Colon (tissue), 2 donors: ENCODE measurements around the gene KANSL3.
"Not testable (repeated sequence)": the region's sequence is repeated elsewhere in the genome, so short reads cannot be mapped to it uniquely, and the experiment has no call there.

ENCODE experiments used
- FAIRE-seq: peaks from 2 replicates; lab custom pipeline; 2012; peaks lifted over from hg19 to GRCh38; lab: Jason Lieb, UNC
- donor health status: control.
- donor health status: control.

KANSL3 gene

DNA sequence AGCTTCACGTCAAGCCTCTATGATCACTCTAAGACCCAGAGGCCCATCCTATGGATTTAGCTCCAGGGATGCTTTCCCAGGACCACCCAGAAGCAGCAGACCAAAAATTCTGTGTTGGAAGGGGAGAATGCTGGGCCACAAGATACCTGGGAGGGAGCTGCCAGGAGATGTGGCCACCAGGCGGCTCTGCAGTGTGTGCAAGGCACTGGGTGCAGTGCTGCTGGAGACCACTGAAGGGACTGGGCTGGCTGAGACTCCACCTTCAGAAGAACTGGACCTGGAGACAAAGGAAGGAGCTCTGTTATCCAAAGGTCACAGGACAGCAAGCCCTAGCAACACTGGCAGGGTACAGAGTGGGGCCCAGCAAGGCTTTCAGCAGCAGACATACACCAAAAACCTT lies 34.0 kb downstream of the KANSL3 start:
- no peak for FAIRE-seq

DNA sequence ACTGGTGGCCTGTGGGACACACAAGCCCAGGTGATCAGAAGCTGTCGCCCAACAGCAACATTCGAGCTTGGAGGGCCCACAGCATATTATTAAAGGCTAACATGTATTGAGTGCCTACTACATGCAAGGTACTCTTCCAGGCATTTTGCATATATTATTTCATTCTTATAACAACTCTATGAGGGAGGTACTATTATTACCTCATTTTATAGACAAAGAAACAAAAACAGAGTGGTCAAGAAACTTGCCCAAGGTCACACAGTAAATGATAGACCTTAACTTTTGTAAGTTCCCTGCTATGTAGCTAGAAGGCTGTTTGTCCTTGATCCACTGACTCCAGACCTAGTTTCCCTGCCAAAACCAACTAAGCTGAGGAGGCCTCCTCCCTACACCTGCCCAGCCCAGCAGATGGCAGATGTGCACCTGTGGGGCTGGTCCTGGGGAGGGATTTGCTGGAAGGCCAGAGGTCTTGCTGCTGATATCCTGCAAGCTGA lies 35.7 kb downstream of the KANSL3 start:
- no peak for FAIRE-seq

DNA sequence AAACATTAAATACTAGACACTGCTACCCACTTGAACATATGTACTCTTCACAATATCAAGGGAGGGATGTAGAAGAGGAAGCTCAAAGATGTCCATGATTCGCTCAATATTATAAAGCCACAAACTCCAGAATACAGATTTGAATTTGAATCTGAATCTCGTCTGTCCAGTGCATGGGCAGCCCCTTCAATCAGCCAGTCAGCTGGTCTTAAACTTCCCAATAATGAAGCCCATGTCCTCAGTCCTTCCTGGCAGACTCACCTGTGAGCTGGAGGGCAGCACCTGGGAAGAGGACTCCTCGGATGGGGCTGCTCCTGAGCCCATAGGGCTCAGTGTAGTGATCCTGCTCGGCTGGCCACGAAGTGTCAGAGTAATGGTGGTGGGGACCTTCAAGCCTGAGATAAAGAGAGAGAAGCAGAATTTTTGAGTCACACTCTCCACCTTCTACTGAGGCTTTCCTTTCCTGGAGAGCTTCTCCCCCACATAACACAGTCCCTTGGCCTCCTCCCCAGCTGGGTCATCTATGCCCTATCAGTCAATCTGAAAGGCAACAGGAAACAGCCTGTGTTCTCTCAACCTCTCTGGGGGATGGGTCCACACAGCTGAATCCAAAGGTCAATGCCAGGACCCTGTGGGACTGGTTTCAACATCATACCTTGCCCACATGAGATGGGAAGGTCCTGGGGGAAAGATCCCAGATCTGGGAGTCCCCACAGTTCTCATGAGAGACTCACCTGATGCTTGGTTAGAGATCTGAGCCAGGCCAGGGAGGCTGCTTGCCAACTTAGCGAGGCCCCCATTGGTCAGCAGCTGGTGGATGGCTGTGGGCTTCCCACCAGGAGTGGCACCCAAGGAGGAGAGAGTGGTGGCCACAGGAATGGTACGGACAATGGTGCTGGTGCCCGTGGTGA lies 36.5 kb downstream of the KANSL3 start:
- no peak for FAIRE-seq

DNA sequence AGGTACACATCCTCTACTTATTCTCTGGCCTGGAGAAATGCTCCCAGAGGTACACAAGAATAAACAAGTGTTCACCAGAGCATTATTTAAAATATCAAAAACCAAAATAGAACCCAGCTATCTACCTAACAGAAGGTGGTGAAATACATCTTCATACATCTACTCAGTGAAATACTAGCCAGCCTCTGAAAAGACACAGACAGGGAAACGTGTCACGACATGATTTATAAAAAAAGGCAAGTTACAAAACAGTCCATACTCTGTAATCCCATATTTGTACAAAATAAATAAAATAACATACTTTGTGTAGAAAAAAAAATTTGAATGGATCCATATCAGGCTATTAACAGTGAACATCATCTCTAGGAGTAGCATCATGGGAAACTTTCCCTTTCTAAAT lies 38.2 kb downstream of the KANSL3 start:
- FAIRE-seq = no peak

DNA sequence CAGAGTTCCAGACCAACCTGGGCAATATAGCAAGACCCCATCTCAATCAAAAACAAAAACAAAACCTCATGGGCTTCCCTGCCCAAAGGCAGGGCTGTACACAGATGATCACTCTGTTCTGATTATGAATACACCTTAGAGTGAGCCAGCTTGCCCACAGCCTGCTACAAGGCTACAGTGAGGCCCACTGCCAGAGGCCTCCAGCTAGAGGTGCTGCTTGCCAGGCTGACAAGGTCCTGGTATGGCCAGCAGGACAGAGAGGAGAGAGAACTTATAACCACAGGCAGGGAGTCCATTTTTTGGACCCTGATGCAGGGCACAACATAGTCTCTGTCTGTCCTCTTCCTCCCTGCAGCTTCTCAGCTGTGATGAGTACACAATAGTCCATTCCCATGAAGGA lies 41.5 kb downstream of the KANSL3 start:
- no peak for FAIRE-seq

DNA sequence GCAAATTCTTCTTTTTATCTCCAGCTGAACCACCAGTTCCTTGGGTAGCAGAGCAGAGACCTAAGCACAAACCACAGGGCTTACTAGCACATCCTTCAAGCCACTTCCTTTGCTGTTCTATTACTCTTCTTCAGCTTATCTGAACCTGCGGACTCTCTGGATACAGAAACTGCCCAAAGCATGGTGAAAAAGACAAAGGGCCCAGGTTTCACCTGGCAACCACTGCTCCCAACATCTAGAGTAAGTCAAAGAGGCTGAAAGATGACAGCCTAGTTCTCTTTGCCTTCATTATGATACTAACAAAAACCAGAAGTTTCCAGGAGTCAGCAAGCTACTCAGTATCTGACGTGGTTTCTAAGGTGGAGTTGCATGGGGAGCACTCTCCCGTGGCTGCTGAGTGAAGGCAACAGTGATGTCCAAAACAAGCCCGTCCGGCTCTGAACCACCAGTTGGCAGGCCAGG lies 43.4 kb downstream of the KANSL3 start:
- FAIRE-seq = no peak

DNA sequence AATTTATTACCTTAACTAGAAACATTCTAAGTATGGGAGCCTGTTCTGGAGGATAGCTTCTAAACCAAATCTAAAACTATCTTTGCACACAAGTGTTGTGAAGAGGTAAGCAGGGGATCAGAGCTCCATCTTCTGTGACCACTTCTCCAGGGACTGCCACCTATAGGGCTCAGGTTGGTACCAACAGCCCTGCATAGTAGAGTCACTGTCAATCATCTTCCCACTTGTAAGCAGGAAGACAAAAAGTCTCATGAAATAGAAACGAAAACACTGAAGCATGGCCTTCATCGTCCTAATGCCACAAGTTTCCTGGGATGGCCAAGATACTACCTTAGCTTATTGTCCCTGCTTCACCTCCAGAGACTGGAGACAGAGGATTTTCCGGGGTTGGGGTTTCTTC lies 43.8 kb downstream of the KANSL3 start:
- no peak for FAIRE-seq

DNA sequence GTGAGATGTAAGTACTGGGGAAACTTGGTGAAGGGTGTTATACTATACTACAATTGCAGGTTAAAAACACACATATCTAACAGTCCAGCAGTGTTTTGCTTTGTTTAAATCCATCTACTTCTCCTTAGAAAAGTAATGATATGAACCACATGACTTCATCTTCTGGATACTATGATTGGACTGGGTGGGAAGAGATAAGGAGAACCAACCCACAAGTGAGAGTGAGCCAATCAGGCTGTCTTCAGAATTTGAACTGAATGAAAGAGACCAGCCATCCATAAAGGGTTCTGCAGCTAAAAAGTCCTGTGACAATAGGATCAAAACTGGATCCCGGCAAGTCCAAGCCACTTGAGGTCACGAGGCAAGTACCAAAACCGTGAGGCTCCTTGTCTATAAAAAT lies 46.6 kb downstream of the KANSL3 start:
- FAIRE-seq = no peak

DNA sequence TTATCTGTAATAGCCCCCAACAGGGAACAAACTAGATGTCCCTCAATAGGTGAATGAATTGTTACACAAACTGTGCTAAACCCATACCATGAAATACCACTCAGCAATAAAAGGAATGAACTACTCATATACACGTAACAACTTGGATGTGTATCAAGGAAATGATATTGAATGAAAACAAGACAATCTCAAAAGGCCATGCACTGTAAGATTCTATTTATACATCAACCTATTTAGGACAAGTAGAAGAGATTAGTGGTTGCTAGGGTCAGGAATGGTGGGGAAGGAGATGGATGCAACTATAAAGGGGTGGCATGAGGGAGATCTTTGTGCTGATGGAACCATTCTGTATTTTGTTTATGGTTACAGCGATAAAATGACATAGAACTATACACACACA lies 47.1 kb downstream of the KANSL3 start:
- no peak for FAIRE-seq

DNA sequence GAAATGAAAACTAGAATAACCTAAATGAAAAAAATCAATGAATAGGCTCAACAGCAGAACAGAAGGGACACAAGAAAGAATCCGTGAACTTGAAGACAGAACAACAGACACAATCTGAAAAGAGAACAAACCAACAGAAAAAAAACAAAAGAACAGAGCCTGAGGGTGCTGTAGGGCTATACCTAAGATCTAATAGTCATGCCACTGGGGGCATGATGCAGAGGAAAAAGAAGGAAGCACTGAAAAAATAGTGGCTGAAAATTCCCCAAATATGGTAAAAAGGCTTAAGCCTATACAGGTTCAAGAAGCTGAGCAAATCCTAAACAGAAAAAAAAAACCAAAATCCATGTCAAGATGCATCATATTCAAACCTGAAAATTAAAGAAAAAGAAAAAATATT lies 50.3 kb downstream of the KANSL3 start:
- no peak for FAIRE-seq

DNA sequence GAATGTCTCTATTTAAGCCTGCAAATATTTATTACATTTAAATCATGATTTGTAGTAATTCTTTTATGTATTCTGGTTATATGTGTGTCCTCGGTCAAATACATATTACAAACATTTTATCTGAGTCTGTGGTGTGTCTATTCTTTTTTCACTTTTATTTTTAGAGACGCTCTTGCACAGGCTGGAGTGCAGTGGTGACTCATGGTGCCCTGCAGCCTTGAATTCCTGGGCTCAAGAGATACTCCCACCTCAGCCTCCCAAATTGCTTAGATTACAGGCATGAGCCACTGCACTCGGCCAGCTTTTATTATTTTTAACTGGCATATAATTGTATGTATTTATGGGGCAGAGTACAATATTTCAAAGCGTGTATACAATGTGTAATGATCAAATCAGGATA lies 54.1 kb downstream of the KANSL3 start:
- no peak for FAIRE-seq

DNA sequence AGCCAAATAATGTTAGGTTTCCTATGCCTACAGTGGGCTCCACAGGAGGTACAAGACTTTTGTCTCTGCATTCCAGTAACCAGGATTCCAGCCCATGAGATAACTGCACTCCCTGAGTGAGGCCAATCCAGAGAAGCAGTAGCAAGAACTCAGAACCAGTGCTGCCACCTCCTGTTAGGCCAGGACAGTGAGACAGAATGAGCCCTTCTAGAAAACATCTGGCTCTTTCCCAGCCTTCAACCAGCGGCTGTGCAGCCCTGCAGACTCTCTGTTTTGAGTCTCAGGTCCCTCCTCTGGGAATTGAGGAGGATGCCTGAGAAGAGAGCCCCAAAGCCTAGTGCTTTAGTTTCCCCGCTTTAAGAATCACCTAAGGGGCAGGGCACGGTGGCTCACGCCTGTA lies 57.3 kb downstream of the KANSL3 start:
- no peak for FAIRE-seq

DNA sequence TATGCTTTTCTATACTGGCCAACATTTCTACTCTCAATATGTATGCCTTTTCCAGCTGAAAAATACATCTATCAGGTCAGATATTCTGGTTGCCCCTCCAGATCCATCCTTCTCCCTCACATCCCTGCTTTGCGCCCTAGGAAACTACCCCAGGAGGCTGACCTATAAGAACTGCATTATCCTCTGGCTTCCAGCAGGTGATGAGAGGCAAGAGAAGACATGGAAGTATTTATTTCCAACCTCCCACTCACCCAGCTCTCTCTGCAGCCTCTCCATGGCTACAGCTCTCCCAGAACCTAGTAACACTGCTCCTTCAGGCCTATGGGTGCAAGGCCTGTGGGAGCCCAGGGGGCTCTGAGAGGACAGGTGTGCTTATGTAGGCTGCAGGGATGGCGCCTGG lies 58.7 kb downstream of the KANSL3 start:
- FAIRE-seq = no peak

DNA sequence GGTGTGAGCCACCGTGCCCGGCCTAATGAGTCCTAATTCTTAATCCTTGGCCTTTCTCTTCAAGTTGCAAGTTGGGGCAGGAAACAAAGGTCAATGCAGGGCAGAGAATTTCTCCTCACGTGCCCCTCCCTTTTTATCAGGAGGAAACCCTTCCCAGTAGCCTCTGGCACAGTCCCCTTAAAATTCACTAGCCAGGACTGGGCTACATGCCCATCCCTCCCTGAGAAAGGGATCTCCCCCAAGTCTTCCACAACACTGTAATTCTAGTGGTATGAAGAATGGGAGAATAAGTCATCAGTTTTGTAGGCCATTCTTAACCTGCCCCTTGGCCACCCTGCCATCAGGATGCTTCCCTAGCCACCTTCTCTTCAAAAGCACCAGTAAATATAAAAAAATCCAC lies 59.4 kb downstream of the KANSL3 start:
- no peak for FAIRE-seq

DNA sequence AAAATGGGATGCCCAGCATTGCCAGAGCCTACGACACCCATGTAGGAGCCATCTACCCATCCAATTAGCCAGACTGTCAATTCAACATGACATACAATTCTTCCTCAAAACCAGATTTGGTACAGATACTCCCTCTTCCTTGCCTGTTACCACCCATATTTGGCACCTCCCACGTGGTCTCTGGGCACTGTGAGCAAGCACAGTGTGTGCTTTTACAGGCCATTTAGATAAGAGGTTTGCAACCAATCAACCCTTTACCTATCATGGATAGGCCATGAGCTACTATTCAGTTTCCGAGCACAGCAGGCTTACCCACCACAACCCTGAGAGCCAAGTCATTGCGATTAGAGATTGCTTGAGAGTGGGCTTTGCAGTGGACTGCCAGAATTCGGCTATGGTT lies 60.6 kb downstream of the KANSL3 start:
- FAIRE-seq = no peak

DNA sequence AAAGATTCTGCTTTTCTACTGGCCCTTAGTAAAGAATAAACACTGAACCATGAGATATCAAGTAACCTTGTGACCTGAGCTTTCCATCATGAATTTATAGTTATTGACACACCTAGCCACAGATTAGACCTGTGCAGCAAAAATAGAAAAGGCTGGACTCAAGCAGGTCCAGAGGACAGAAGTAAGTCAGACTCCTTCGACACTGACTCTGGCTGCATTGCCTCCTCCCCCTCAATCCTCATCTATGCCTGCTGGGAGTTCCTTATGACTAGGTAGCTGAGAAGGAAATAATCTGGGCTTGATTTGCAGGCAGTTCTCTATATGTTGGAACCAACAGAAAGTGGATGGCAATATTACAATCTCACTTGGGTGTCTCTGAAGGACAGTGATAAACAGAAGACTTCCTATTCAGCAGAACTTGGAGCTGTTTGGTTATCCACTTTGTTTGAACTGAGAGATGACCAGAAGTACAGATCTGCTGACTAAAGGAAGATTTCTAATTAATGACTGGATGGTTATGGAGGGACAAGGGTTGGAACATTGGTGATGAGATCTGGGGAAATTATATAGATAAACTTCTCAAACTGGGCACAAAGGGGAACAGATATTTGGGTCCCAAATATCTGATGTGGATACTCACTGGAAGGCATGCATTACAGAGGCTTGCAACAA lies 62.2 kb downstream of the KANSL3 start:
- no peak for FAIRE-seq

DNA sequence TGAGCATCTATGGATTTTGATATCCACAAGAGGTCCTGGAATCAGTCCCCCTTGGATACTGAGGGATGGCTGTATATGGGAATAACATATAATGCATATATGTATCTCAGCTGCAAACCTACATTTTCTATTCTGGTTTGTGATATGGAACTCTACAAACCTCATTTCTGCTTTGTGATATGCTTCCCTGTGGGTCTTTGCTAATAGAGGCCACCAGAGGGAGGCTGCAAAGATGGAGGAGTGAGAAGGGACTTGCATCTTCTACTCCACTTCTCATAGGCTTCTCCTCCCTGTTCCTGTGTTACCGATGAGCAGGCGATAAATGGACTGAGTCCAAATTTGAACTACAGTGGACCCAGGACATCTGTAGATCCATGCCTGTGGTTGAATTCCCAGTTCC lies 63.7 kb downstream of the KANSL3 start:
- no peak for FAIRE-seq

DNA sequence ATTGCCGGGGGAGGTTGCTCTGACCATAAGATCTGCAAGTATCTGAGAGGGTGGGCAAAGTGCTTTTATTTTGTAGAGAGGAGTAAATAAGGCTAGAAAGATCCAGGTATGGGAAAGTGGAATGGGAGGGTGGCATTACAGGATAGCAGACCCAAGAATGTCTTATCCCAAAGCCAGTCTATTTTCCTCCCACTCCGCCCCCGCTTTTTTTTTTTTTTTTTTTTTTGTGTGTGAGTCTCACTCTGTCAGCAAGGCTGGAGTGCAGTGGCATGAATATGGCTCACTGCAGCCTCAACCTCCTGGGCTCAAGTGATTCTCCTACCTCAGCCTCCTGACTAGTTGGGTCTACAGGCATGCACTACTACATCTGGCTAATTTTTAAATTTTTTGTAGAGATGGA lies 70.0 kb downstream of the KANSL3 start:
- FAIRE-seq = no peak

DNA sequence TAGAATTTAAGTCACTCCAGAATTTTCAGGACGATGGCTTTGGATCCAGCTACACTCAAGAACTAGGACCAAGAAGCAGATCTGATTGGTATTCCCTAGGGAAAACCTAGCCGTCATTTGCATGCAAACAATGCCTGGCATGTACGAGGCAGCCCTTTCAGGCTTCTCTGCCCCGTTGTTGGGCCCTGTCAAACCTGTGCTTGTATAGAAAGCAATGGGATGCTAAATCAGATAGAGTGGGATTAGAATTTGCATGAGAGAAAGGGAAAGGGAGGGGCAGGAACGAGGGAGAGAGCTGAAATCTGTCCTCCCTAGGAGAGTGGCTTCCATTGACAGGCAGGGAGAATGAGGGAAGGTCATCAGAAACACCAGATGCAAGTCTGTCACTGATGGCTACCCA lies 73.0 kb downstream of the KANSL3 start:
- FAIRE-seq = no peak

DNA sequence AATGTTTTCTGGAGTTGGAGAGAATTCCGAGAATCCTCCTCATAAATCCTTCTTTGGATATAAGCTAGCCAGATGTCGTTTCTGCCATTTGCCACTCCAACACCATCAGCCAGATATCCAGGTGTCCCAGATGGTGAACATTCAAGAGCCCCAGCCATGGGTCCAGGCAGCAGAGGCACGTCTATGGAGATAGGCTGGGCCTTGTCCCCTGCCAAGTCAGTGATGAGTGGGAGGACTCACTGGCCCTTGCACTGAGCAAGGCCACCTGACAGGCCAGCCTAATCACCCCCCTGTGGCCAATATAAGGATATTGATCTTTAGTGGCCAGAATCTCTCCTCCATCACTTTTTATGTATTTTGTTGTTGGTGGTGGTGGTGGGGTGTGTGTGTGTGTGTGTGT lies 73.5 kb downstream of the KANSL3 start:
- FAIRE-seq = no peak

DNA sequence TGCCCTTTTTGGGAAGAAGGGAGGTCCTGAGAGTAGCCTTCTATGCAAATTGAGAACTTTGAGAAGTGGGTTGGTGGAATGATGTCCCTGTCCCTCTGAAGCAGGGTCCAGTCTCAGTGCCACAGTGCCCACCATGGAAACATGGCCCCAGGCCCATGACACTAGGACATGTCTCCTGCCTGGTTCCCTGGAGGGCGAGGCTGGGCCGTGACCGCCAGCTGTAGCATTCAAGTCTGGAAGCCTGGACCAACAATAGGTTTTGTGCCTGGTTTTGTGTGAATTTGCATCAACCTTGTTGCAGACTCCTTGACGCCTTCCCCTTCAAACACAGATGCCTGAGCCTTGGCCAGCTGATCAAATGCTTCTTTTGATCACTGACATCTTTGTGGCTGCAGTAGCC lies 74.1 kb downstream of the KANSL3 start:
- FAIRE-seq = no peak

DNA sequence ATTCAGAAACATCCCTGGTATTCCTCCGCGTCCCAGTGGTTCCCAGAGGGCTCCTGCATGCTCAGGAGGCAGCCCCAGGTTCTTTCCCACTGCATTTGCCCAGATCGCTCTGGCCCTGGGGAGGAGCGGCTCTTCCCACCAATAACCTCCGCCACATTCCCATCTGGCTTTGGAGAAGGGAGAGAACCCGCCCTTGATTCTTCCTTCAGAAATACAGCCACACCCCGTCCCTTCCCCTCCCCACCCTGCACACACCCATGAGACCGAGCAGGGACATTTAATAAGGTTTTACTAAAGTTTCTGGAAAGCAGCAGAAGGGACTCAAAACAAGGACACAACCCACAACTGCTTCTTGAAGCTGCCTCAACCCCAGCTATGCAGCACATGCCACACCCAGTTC lies 79.6 kb downstream of the KANSL3 start:
- FAIRE-seq = no peak

DNA sequence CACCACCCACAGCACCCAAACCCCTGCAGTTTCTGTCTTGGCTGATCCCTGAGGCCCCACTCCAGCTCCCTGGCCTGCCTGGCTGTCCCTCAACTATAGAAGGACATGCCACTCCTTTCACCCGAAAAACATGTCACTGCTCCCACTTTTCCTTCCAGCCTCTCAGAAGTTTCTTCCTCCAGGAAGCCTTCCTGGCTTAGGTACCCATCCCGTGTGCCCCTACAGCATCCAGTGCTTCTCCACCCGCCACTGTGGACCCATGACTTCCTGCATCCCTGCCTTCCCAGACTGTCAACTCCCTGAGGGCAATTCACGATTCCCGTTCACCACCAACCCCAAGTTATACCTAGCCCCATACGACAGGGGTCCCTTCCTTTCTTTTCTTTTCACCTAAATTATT lies 80.1 kb downstream of the KANSL3 start:
- FAIRE-seq = no peak

DNA sequence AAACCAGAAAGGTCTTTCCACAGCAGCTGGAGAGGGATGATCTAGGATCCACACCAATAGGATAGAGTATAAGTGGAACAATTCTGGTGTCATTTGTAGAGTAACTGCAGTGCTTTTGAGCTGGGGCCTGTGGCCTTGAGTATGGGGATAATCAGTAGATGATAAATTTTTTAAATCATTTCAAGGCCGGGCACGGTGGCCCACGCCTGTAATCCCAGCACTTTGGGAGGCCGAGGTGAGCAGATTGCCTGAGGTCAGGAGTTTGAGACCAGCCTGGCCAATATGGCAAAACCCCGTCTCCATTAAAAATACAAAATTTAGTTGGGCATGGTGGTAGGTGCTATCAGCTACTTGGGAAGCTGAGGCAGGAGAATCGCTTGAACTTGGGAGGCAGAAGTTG lies 80.7 kb downstream of the KANSL3 start:
- not testable (repeated sequence) for FAIRE-seq
